ENCODE measurements around the gene PITHD1.

Gene PITHD1

DNA sequence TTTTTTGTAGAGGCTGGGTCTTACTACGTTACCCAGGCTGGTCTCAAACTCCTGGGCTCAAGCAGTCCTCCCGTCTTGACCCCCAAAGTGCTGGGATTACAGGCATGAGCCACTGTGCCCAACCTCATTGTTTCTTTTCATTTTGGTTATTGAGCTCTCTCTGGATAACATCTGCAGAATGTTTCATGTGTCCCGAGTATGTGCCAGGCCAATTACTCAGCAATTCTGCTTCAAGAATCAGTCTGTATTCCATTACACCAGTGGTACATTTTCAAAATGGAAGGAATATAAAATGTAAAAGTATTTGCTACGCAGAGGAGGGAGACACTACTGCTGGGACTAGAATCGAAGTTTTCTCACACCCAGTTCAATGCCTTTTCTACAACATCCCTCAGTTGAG is 36.6 kb upstream of the PITHD1 start:
- peaks cover 7% of the 10 kb centered on the region for H3K36me3 ChIP-seq (replicated peaks; ENCODE audit: low read depth, low read length)
- no peak overlapping the region for H2AFZ ChIP-seq (ENCODE audit: low read depth, low read length)
- H3K9me3 ChIP-seq (ENCODE audit: insufficient read depth, low read length), result no peaks in the 10 kb centered on the region
- no peak overlapping the region for H3K27ac ChIP-seq (ENCODE audit: low read length)
- peaks cover 39% of the 10 kb centered on the region for H3K79me2 ChIP-seq (ENCODE audit: low read length)
- H3K4me3 ChIP-seq (ENCODE audit: low read length), result no peak overlapping the region
- H3K4me1 ChIP-seq (ENCODE audit: low read length), result peaks cover 29% of the 10 kb centered on the region
- H3K4me2 ChIP-seq (ENCODE audit: low read length), result no peak overlapping the region
- TF ChIP-seq, protein P1, sequence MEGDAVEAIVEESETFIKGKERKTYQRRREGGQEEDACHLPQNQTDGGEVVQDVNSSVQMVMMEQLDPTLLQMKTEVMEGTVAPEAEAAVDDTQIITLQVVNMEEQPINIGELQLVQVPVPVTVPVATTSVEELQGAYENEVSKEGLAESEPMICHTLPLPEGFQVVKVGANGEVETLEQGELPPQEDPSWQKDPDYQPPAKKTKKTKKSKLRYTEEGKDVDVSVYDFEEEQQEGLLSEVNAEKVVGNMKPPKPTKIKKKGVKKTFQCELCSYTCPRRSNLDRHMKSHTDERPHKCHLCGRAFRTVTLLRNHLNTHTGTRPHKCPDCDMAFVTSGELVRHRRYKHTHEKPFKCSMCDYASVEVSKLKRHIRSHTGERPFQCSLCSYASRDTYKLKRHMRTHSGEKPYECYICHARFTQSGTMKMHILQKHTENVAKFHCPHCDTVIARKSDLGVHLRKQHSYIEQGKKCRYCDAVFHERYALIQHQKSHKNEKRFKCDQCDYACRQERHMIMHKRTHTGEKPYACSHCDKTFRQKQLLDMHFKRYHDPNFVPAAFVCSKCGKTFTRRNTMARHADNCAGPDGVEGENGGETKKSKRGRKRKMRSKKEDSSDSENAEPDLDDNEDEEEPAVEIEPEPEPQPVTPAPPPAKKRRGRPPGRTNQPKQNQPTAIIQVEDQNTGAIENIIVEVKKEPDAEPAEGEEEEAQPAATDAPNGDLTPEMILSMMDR (IDR thresholded peaks at IDR 0.05; ENCODE audit: low read depth, low read length), result no peak
- TF ChIP-seq EZH2phosphoT487 (IDR thresholded peaks at IDR 0.05; ENCODE audit: low read depth), result no peak
- no peak overlapping the region for H3K9ac ChIP-seq (ENCODE audit: low read length)
- peaks cover 13% of the 10 kb centered on the region for H4K20me1 ChIP-seq (ENCODE audit: insufficient read depth, low read length)
- no peaks in the 10 kb centered on the region for H3K27me3 ChIP-seq (ENCODE audit: low read depth, low read length)

DNA sequence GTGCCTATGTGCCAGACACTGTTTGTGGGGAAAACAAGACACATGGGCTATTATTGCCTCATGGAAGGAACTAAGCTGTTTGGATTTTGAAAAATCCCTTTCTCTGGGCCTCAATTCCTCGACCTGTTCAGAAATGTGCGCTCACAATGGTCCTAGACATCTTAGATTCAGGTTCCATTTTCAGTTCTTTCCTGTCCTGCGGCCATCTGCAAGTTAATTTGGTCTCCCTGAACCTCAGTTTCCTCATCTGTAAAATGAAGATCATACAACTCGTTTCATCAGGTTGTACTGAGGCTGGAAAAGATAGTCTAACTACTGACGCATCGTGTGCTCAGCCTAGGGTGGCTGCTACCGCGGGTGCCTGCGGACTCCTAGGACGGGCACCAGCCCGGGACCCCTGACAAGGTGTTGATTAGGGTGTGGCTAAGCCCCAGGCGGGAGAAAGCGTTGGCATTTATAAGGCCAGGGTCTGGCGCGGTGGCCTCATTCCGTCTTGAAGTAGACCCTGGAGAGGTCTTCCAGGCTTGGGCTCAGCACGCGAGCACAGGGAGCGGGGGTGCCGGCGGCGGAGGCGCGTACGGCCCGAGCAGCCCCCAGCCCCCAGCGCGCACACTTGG is 35.4 kb upstream of the PITHD1 start:
- peak overlapping the region; percentile 91 for H3K4me3 ChIP-seq (ENCODE audit: low read length)
- H3K4me1 ChIP-seq (ENCODE audit: low read length), result peaks cover 39% of the 10 kb centered on the region
- peaks cover 50% of the 10 kb centered on the region for H3K79me2 ChIP-seq (ENCODE audit: low read length)
- peaks cover 18% of the 10 kb centered on the region for H3K36me3 ChIP-seq (replicated peaks; ENCODE audit: low read depth, low read length)
- peaks cover 24% of the 10 kb centered on the region for H4K20me1 ChIP-seq (ENCODE audit: insufficient read depth, low read length)
- no peaks in the 10 kb centered on the region for H3K9me3 ChIP-seq (ENCODE audit: insufficient read depth, low read length)
- no peak for TF ChIP-seq EZH2phosphoT487 (IDR thresholded peaks at IDR 0.05; ENCODE audit: low read depth)
- TF ChIP-seq, protein P1 (IDR thresholded peaks at IDR 0.05; ENCODE audit: low read depth, low read length), result no peak
- no peaks in the 10 kb centered on the region for H3K27me3 ChIP-seq (ENCODE audit: low read depth, low read length)
- peak overlapping the region; percentile 92 for H3K9ac ChIP-seq (ENCODE audit: low read length)
- peak overlapping the region; percentile 46; the same call in 1 of the 2 replicates for H2AFZ ChIP-seq (ENCODE audit: low read depth, low read length)
- peak overlapping the region; percentile 71 for H3K27ac ChIP-seq (ENCODE audit: low read length)
- peak overlapping the region; percentile 100 for H3K4me2 ChIP-seq (ENCODE audit: low read length)

DNA sequence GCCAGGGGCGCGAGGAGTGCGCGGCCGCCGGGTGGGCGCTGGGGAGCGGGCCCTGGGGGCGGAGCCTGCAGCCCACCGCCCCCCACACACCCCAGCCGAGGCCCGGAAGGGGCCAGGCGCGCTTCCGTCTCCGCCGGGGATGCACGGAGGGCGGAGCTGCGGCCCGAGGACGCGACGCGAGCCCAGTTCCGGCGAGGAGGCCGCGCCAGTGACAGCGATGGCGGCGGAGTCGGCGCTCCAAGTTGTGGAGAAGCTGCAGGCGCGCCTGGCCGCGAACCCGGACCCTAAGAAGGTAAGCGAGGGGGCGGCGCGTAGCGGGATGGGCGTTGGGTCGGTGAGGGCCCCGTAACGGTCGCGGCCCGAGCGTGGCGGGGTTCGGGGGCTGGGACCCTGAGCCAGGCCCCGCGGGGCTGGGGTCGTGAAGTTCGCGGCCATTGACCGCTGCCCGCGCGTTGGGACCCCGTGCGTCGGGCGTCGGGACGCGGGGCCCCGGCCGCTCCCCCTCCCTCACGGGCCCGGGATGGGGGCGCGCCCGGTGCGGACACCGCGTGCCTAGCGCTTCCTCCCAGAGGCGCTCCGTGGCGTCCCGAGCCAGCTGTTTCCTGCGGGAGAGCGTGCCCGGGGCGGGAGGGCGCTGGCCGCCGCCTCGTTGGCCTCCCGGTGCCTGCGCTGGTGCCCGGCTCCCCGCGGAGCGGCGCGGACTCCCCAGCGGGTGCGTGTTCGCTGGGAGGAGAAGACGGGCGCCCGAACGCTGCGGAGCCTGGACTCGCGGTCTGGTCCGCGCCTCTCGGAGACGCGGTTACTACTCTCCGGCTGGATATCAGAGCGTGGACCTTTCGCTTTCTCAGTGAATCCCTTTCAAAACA is 34.7 kb upstream of the PITHD1 start, which contains the start of gene ELOA:
Gene ELOA (plus strand): TSS at position 185 of the 866 bp plus-strand sequence. CDS start 33 bp downstream, at position 218.
- peaks cover 32% of the 10 kb centered on the region for H4K20me1 ChIP-seq (ENCODE audit: insufficient read depth, low read length)
- peak within 1 kb of the TSS; percentile 92 for H3K9ac ChIP-seq (ENCODE audit: low read length)
- H2AFZ ChIP-seq (ENCODE audit: low read depth, low read length), result peak within 1 kb of the TSS; percentile 46; the same call in 1 of the 2 replicates
- peak within 1 kb of the TSS; percentile 91 for H3K4me3 ChIP-seq (ENCODE audit: low read length)
- H3K4me1 ChIP-seq (ENCODE audit: low read length), result peaks cover 39% of the 10 kb centered on the region
- TF ChIP-seq EZH2phosphoT487 (IDR thresholded peaks at IDR 0.05; ENCODE audit: low read depth), result no peak
- TF ChIP-seq, protein P1 (IDR thresholded peaks at IDR 0.05; ENCODE audit: low read depth, low read length), result no peak
- peak within 1 kb of the TSS; percentile 100 for H3K4me2 ChIP-seq (ENCODE audit: low read length)
- H3K36me3 ChIP-seq (replicated peaks; ENCODE audit: low read depth, low read length), result peaks cover 25% of the 10 kb centered on the region
- no peaks in the 10 kb centered on the region for H3K9me3 ChIP-seq (ENCODE audit: insufficient read depth, low read length)
- H3K27ac ChIP-seq (ENCODE audit: low read length), result peak within 1 kb of the TSS; percentile 71
- peaks cover 58% of the 10 kb centered on the region for H3K79me2 ChIP-seq (ENCODE audit: low read length)
- H3K27me3 ChIP-seq (ENCODE audit: low read depth, low read length), result no peaks in the 10 kb centered on the region

DNA sequence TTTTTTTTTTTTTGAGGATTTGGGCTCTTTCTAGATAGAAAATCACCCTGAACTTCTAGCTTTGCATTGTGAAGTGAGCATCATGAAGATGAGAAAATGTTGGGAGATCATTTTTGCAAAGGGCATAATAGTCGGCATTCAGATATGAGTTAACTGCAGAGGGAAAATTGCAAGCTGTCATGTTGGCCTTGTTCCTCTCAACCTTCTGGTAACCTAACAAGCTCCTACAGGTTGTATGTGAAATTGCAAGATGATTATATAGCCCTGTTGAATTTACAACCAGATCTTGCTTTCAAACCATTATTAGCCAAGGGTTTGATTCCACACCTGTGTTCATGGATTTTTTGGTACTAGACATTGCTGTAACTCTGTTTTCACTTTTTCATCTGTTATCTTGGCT is 32.7 kb upstream of the PITHD1 start:
- Histone ChIP-seq H3K36me3 (replicated peaks; ENCODE audit: low read depth, low read length) (peaks cover 30% of the 10 kb centered on the region), H3K9me3 (ENCODE audit: insufficient read depth, low read length) (no peaks in the 10 kb centered on the region), H3K27me3 (ENCODE audit: low read depth, low read length) (no peaks in the 10 kb centered on the region), H2AFZ (ENCODE audit: low read depth, low read length) (no peak overlapping the region), H3K79me2 (ENCODE audit: low read length) (peaks cover 75% of the 10 kb centered on the region), H3K4me1 (ENCODE audit: low read length) (peaks cover 38% of the 10 kb centered on the region), H4K20me1 (ENCODE audit: insufficient read depth, low read length) (peaks cover 42% of the 10 kb centered on the region), H3K4me2 (ENCODE audit: low read length) (peak overlapping the region; percentile 85), H3K4me3 (ENCODE audit: low read length) (peak overlapping the region; percentile 91), H3K27ac (ENCODE audit: low read length) (peak overlapping the region; percentile 71), H3K9ac (ENCODE audit: low read length) (peak overlapping the region; percentile 92)
- TF ChIP-seq, protein P1 (IDR thresholded peaks at IDR 0.05; ENCODE audit: low read depth, low read length), result peak; percentile 31
- TF ChIP-seq EZH2phosphoT487 (IDR thresholded peaks at IDR 0.05; ENCODE audit: low read depth), result no peak
